ENCODE results near the gene IL16. TPM values are rescaled to one million over a fixed set of nuclear protein-coding genes. Genes with fewer than 3 reads are reported as not detected.

Gene IL16
- polyA plus RNA-seq, 1 experiment = 0.01 TPM

GRCh38 chr15:81161160-81161673 is 35.5 kb upstream of the IL16 start:
- Histone ChIP-seq H3K4me3 (ENCODE audit: low read depth, low read length) (no peak overlapping the region), H3K27me3 (ENCODE audit: control insufficient read depth, insufficient read depth, low read length) (no peaks in the 10 kb centered on the region), H3K36me3 (ENCODE audit: control insufficient read depth, insufficient read depth, low read length) (no peaks in the 10 kb centered on the region)
- DNase-seq (ENCODE audit: low read depth) = no peak
- no peak for TF ChIP-seq CTCF (IDR thresholded peaks at IDR 0.05; ENCODE audit: insufficient read depth, low read depth, low read length)
- ChIA-PET CTCF (interaction anchor here (0.6 to 3.2 kb wide), 6 partner anchors 13 to 742 kb away, joined by 3 to 20 read pairs (median 4); no protein-coding TSS in a partner anchor), POLR2A (no interaction called here)

GRCh38 chr15:81161851-81162250 is 34.8 kb upstream of the IL16 start:
- POLR2A ChIA-PET = no interaction called here
- CTCF ChIA-PET = interaction anchor here (0.6 to 4.2 kb wide), 4 partner anchors 83 to 114 kb away, joined by 3 to 28 read pairs (median 12); no protein-coding TSS in a partner anchor
- TF ChIP-seq CTCF (IDR thresholded peaks at IDR 0.05; ENCODE audit: insufficient read depth, low read depth, low read length) = no peak
- Histone ChIP-seq H3K36me3 (ENCODE audit: control insufficient read depth, insufficient read depth, low read length) (no peaks in the 10 kb centered on the region), H3K27me3 (ENCODE audit: control insufficient read depth, insufficient read depth, low read length) (no peaks in the 10 kb centered on the region), H3K4me3 (ENCODE audit: low read depth, low read length) (no peak overlapping the region)
- DNase-seq (ENCODE audit: low read depth) = no peak

- ChIA-PET CTCF (interaction anchor here (0.6 to 4.2 kb wide), 9 partner anchors 8 to 585 kb away, joined by 3 to 28 read pairs (median 4); no protein-coding TSS in a partner anchor), POLR2A (interaction anchor here (0.6 kb wide), 1 partner anchor 376 kb away, joined by 5 read pairs; no protein-coding TSS in a partner anchor)
- Histone ChIP-seq H3K36me3 (ENCODE audit: control insufficient read depth, insufficient read depth, low read length) (no peaks in the 10 kb centered on the region), H3K27me3 (ENCODE audit: control insufficient read depth, insufficient read depth, low read length) (no peaks in the 10 kb centered on the region), H3K4me3 (ENCODE audit: low read depth, low read length) (no peak overlapping the region)
- peak; percentile 33; the same call in 1 of the 2 replicates for TF ChIP-seq CTCF (IDR thresholded peaks at IDR 0.05; ENCODE audit: insufficient read depth, low read depth, low read length)
- DNase-seq (ENCODE audit: low read depth) = peak; percentile 25
Observed at GRCh38 chr15:81163961-81164800, 32.5 kb upstream of the IL16 start.

- no peaks in the 10 kb centered on the region for H3K36me3 ChIP-seq (ENCODE audit: control insufficient read depth, insufficient read depth, low read length)
- CTCF ChIA-PET = interaction anchor here (0.9 to 4.2 kb wide), 2 partner anchors 22 to 100 kb away, joined by 3 to 28 read pairs; no protein-coding TSS in a partner anchor
- no peak for TF ChIP-seq CTCF (IDR thresholded peaks at IDR 0.05; ENCODE audit: insufficient read depth, low read depth, low read length)
- POLR2A ChIA-PET = no interaction called here
- no peak overlapping the region for H3K4me3 ChIP-seq (ENCODE audit: low read depth, low read length)
- H3K27me3 ChIP-seq (ENCODE audit: control insufficient read depth, insufficient read depth, low read length) = no peaks in the 10 kb centered on the region; the same call in 1 of the 2 replicates
- DNase-seq (ENCODE audit: low read depth) = no peak
Observed at GRCh38 chr15:81165535-81165934, 31.1 kb upstream of the IL16 start.

GRCh38 chr15:81166636-81167305 is 29.9 kb upstream of the IL16 start:
- Histone ChIP-seq H3K36me3 (ENCODE audit: control insufficient read depth, insufficient read depth, low read length) (no peaks in the 10 kb centered on the region), H3K4me3 (ENCODE audit: low read depth, low read length) (no peak overlapping the region), H3K27me3 (ENCODE audit: control insufficient read depth, insufficient read depth, low read length) (peaks cover under 1% of the 10 kb centered on the region)
- POLR2A ChIA-PET = no interaction called here
- no peak for DNase-seq (ENCODE audit: low read depth)
- CTCF ChIA-PET = no interaction called here
- no peak for TF ChIP-seq CTCF (IDR thresholded peaks at IDR 0.05; ENCODE audit: insufficient read depth, low read depth, low read length)
